Left lung (tissue), 10 donors: ENCODE data around the gene TOP2A. TPM values are rescaled to one million over a fixed set of nuclear protein-coding genes. Genes with fewer than 3 reads are reported as not detected.

Experiments
- ATAC-seq: fragments of 200-7000 bp; cut with Tn5 transposase; one replicate; pipeline ENCODE4 v1.9.1; 2020; ENCODE audit warnings: moderate library complexity
- DNase-seq, 4 donors: peaks; one replicate each; pipeline ENCODE4 v3.0.0-alpha.2; 2013 to 2020
- H3K27ac ChIP-seq, 2 donors: fragments of 200-600 bp; sonication (generic) in 1 of 2; one replicate each; pipeline versions ENCODE4 v1.5.0 to v1.8.0; 2020 to 2021
- H3K27me3 ChIP-seq, 2 donors: fragments of 200-600 bp; sonication (generic) in 1 of 2; one replicate each; pipeline versions ENCODE4 v1.5.0 to v1.8.0; 2020 to 2021
- H3K36me3 ChIP-seq, 2 donors: fragments of 200-600 bp; sonication (generic) in 1 of 2; one replicate each; pipeline versions ENCODE4 v1.5.0 to v1.8.0; 2020 to 2021
- H3K4me1 ChIP-seq, 2 donors: fragments of 200-600 bp; one replicate each; pipeline ENCODE4 v1.8.0; 2021
- H3K4me3 ChIP-seq, 2 donors: fragments of 200-600 bp; sonication (generic) in 1 of 2; one replicate each; pipeline versions ENCODE4 v1.5.0 to v1.8.0; 2020 to 2021; ENCODE audit warnings: mild to moderate bottlenecking in 1 of 2
- H3K9me3 ChIP-seq, 2 donors: fragments of 200-600 bp; sonication (generic) in 1 of 2; one replicate each; pipeline versions ENCODE4 v1.5.0 to v1.8.0; 2020 to 2021
- intact Hi-C, 2 donors: fragments of 100-400 bp; cut with DNase I; formaldehyde crosslinking; loops; one replicate each; pipeline versions ENCODE4 v1.11.2 to v1.14.2; 2022
- polyA plus RNA-seq, 6 donors: library from polyadenylated mRNA; unstranded; fragments of 120-200 nt; gene quantifications; one replicate each; pipeline ENCODE4 v1.2.1, GENCODE V29; 2013; ENCODE audit not compliant: insufficient read length in 6 of 6
- total RNA-seq, 2 donors: library from RNA; stranded (reverse); fragmentation: NEBNext Ultra II Directional; extraction: Animal tissue kit (Norgen Biotek cat#: 25700); gene quantifications; one replicate each; pipeline ENCODE4 v1.2.1, GENCODE V29; 2021
- TF ChIP-seq, protein P1 (sequence below), 2 donors: fragments of 200-600 bp; sonication (generic) in 1 of 2; IDR thresholded peaks; one replicate each; pipeline versions ENCODE4 v1.5.0 to v1.8.0; 2021; ENCODE audit warnings: antibody characterized with exemption in 2 of 2
- donor health status: DM: no; HTN: yes; CAD: no.
- donor health status: DM: no; HTN: no; CAD: no.

The TOP2A gene
- total and polyA plus RNA-seq, 8 donors, result 18.1 to 314 (median 139) TPM

DNA sequence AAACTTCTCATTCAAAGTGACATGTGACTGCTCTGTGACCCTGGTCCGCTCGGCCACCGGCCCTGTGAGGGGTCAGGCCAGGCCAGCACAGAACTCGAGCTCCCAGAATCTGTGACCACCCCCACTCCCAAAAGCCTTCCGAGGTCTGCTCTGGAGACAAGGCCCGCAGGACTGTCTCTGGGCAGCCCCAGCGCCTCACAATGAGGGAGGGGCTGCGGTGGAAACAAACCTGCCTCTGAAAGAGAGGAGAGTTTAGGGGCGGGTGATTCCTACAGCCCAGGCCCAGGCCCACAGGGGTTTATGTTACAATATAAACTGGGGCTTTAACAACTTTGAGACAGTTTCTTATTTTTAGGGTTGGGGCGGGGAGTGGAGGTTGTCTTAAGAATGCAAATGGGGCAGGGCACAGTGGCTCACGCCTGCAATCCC lies 45.4 kb upstream of the TOP2A start:
- Histone ChIP-seq H3K4me1 (peaks cover 3 to 7% of the 10 kb centered on the region in 2 donors), H3K27ac (no peak overlapping the region), H3K9me3 (no peaks in the 10 kb centered on the region), H3K27me3 (no peaks in the 10 kb centered on the region), H3K4me3 (no peak overlapping the region), H3K36me3 (no peaks in the 10 kb centered on the region)
- TF ChIP-seq, protein P1, sequence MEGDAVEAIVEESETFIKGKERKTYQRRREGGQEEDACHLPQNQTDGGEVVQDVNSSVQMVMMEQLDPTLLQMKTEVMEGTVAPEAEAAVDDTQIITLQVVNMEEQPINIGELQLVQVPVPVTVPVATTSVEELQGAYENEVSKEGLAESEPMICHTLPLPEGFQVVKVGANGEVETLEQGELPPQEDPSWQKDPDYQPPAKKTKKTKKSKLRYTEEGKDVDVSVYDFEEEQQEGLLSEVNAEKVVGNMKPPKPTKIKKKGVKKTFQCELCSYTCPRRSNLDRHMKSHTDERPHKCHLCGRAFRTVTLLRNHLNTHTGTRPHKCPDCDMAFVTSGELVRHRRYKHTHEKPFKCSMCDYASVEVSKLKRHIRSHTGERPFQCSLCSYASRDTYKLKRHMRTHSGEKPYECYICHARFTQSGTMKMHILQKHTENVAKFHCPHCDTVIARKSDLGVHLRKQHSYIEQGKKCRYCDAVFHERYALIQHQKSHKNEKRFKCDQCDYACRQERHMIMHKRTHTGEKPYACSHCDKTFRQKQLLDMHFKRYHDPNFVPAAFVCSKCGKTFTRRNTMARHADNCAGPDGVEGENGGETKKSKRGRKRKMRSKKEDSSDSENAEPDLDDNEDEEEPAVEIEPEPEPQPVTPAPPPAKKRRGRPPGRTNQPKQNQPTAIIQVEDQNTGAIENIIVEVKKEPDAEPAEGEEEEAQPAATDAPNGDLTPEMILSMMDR (IDR thresholded peaks at IDR 0.05), result no peak
- DNase-seq (no peak), ATAC-seq (peak; percentile 4)
- intact Hi-C loops, result no loop called here

DNA sequence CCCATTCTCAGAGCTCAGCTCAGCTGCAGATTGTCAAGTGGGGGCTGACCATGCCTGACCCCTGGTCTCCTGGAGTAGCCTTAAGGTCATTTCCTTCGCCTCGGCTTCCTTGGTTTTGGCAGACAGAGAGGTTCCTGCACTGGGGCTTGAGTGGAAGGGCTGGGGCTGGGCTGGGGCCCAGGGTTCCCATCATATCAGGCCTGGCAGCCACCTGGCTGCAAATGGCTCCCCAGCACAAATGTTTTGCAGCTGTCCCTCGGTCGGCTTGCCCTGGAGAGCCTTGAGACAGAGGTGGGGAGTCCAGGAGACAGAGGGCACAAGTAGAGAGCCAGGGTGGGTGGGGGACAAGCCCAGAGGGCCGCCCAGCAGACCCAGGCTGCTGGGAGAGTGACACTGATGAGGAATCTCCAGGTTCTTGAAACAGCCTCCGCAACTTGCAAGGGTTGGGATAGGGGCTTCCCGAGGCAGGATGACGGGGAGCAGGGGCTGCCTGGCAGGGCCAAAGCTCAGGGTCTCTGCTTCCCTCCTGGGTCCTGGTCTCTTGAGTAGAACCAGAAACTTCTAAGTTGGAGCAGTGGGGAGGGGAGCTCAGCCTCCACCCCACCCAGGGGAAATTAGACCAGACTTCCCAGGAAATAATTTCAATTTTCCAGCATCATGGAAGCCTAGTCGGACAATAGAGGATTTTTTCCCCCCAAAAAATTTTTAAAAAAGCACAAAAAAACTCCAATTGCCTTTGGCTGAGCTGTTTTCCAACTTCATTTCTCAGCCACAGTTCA lies 44.8 kb upstream of the TOP2A start:
- DNase-seq (no peak), ATAC-seq (no peak)
- H3K4me1 ChIP-seq, result peaks cover 5 to 13% of the 10 kb centered on the region in 2 donors
- no peak overlapping the region for H3K27ac ChIP-seq
- intact Hi-C loops, result no loop called here
- H3K9me3 ChIP-seq, result no peaks in the 10 kb centered on the region
- no peaks in the 10 kb centered on the region for H3K27me3 ChIP-seq
- H3K36me3 ChIP-seq, result peaks cover 0 to 2% of the 10 kb centered on the region in 2 donors
- TF ChIP-seq, protein P1 (IDR thresholded peaks at IDR 0.05), result no peak
- H3K4me3 ChIP-seq, result no peak overlapping the region

DNA sequence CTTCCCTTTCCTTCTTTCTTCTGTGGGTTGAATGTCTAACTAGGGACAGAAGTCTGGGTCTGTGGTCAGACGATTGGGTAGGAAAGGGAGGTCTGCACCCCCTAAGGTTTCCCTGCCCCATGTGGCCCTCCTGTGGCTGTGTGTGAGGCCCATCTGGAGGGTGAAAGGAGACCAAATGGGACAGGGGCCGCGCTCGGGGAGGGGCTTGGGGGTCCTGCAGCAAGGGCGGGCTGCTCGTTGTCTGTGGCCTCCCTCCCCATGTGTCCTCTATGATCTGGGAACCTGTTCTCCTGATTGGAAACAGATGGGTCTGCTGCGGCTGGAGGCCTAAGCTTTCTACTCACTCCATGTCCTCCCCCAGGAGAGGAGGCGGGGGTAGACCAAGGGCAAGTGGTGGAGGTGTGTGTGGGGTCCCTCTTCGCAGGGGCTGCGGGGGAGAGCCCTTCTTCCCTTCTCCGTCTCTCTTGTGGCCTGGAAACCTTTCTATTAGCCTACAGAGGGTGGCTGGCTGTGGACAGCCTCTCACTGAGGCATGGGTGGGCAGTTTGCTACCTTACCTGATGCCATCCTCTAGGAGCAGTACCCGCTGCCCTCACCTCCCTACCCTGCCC lies 44.1 kb upstream of the TOP2A start:
- Histone ChIP-seq H3K4me1 (peaks cover 7 to 13% of the 10 kb centered on the region in 2 donors), H3K9me3 (no peaks in the 10 kb centered on the region), H3K4me3 (no peak overlapping the region), H3K36me3 (peaks cover 0 to 8% of the 10 kb centered on the region in 2 donors), H3K27ac (no peak overlapping the region), H3K27me3 (no peaks in the 10 kb centered on the region)
- intact Hi-C loops, result no loop called here
- no peak for ATAC-seq
- DNase-seq, result no peak
- TF ChIP-seq, protein P1 (IDR thresholded peaks at IDR 0.05), result no peak

DNA sequence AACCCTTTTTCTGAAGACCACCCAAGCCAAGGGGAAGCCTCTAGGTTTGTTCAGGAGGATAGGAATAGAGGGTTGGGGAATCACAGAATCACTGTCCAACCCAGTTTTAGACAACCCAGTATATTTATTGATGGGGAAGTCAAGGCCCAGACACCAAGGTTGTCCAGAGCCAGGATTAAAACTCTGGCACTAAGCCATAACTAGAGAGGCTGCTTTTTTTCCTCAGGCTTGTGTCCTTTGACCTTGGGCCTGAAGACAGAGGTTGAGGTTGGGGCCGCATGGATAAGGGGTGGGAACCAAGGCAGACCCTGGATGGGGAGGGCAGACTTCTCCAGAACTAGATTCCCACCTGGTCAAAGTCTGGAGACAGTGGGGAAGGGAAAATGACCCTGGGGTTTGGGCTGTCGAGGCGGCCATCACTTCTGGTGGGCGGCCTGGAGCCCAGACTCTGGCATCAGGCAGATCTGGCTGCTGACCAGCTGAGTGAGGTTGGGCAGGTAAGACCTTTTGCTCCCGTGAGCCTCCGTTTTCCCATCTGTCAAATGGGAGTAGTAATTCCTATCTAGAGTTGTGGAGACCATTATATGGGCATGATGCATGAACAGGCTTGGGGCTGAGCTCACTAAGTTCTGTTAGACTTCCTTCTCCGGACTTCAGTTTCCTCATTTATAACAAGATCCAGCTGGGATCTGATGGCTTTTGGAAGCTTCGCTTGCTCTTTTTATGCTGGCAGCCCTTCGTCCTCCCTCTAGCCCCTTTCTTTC lies 43.5 kb upstream of the TOP2A start:
- TF ChIP-seq, protein P1 (IDR thresholded peaks at IDR 0.05), result no peak
- Histone ChIP-seq H3K27me3 (no peaks in the 10 kb centered on the region), H3K27ac (no peak overlapping the region), H3K4me3 (no peak overlapping the region), H3K36me3 (peaks cover 0 to 15% of the 10 kb centered on the region in 2 donors), H3K9me3 (no peaks in the 10 kb centered on the region), H3K4me1 (peaks cover 7 to 13% of the 10 kb centered on the region in 2 donors)
- intact Hi-C loops, result no loop called here
- DNase-seq (peak in 1 of 4 donors; percentile 79), ATAC-seq (no peak)

DNA sequence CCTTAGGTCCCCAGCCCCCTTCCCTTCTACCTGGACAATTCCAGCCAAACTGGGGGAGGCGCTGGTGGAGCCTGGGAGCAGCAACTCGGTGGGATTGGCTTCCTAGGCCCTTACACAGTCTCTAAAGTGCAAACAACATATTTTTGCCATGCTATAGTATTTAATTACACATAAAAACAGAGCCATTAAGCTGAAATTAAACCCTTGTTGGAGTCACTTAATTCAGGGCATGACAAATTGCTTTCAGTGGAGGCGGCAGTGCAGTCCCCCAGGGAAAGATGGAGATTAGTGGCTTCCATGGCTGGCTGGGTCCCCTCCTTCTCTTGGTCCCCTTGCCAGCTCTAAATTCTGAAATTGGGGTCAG lies 42.9 kb upstream of the TOP2A start:
- Histone ChIP-seq H3K27me3 (no peaks in the 10 kb centered on the region), H3K27ac (no peak overlapping the region), H3K9me3 (no peaks in the 10 kb centered on the region), H3K36me3 (peaks cover 2 to 20% of the 10 kb centered on the region in 2 donors), H3K4me1 (peaks cover 7 to 13% of the 10 kb centered on the region in 2 donors), H3K4me3 (no peak overlapping the region)
- DNase-seq, result no peak
- intact Hi-C loops, result no loop called here
- ATAC-seq, result no peak
- TF ChIP-seq, protein P1 (IDR thresholded peaks at IDR 0.05), result no peak
